ENCODE results near the gene INPP4B.
"Not testable (repeated sequence)": the region's sequence is repeated elsewhere in the genome, so short reads cannot be mapped to it uniquely, and the experiment has no call there.

The INPP4B gene

GRCh38 chr4:142683997-142684396 lies 162.1 kb downstream of the INPP4B start:
- no peak for DNase-seq (ENCODE audit: low read depth, low spot score)

GRCh38 chr4:142683503-142683902 lies 162.6 kb downstream of the INPP4B start:
- no peak for DNase-seq (ENCODE audit: low read depth, low spot score)

- no peak for DNase-seq (ENCODE audit: low read depth, low spot score)
Measured at GRCh38 chr4:142671516-142671915, 174.6 kb downstream of the INPP4B start.

GRCh38 chr4:142663828-142664227 lies 182.3 kb downstream of the INPP4B start:
- DNase-seq (ENCODE audit: low read depth, low spot score) = no peak

- no peak for DNase-seq (ENCODE audit: low read depth, low spot score)
Measured at GRCh38 chr4:142660728-142661127, 185.4 kb downstream of the INPP4B start.

- no peak for DNase-seq (ENCODE audit: low read depth, low spot score)
Measured at GRCh38 chr4:142656178-142656577, 189.9 kb downstream of the INPP4B start.

- no peak for DNase-seq (ENCODE audit: low read depth, low spot score)
Measured at GRCh38 chr4:142648378-142648777, 197.7 kb downstream of the INPP4B start.

GRCh38 chr4:142645475-142646108 lies 200.5 kb downstream of the INPP4B start:
- DNase-seq (ENCODE audit: low read depth, low spot score) = no peak

GRCh38 chr4:142644628-142645027 lies 201.5 kb downstream of the INPP4B start:
- not testable (repeated sequence) for DNase-seq (ENCODE audit: low read depth, low spot score)

GRCh38 chr4:142637614-142638013 lies 208.5 kb downstream of the INPP4B start:
- no peak for DNase-seq (ENCODE audit: low read depth, low spot score)

GRCh38 chr4:142631836-142632235 lies 214.3 kb downstream of the INPP4B start:
- no peak for DNase-seq (ENCODE audit: low read depth, low spot score)

GRCh38 chr4:142615324-142615665 lies 230.8 kb downstream of the INPP4B start:
- DNase-seq (ENCODE audit: low read depth, low spot score) = no peak

- no peak for DNase-seq (ENCODE audit: low read depth, low spot score)
Measured at GRCh38 chr4:142614621-142615323, 231.3 kb downstream of the INPP4B start.

- DNase-seq (ENCODE audit: low read depth, low spot score) = no peak
Measured at GRCh38 chr4:142607976-142608375, 238.1 kb downstream of the INPP4B start.

- DNase-seq (ENCODE audit: low read depth, low spot score) = no peak
Measured at GRCh38 chr4:142600952-142601351, 245.1 kb downstream of the INPP4B start.

- no peak for DNase-seq (ENCODE audit: low read depth, low spot score)
Measured at GRCh38 chr4:142598132-142598531, 248.0 kb downstream of the INPP4B start.

- DNase-seq (ENCODE audit: low read depth, low spot score) = no peak
Measured at GRCh38 chr4:142596595-142596994, 249.5 kb downstream of the INPP4B start.

- no peak for DNase-seq (ENCODE audit: low read depth, low spot score)
Measured at GRCh38 chr4:142596121-142596520, 250.0 kb downstream of the INPP4B start.

- no peak for DNase-seq (ENCODE audit: low read depth, low spot score)
Measured at GRCh38 chr4:142595222-142595871, 250.8 kb downstream of the INPP4B start.

GRCh38 chr4:142585411-142585810 lies 260.7 kb downstream of the INPP4B start:
- no peak for DNase-seq (ENCODE audit: low read depth, low spot score)

GRCh38 chr4:142583708-142584107 lies 262.4 kb downstream of the INPP4B start:
- DNase-seq (ENCODE audit: low read depth, low spot score) = no peak

GRCh38 chr4:142582340-142582739 lies 263.8 kb downstream of the INPP4B start:
- DNase-seq (ENCODE audit: low read depth, low spot score) = no peak

- DNase-seq (ENCODE audit: low read depth, low spot score) = no peak
Measured at GRCh38 chr4:142581881-142582280, 264.2 kb downstream of the INPP4B start.
